HepG2 (cell line): ENCODE data around the gene PYCR2.

Experiments
- HIVEP1 ChIP-seq: sonication (generic); formaldehyde crosslinking; IDR thresholded peaks from 2 replicates; pipeline ENCODE4 v1.4.0; 2020; ENCODE audit warnings: mild to moderate bottlenecking, missing genetic modification reagents
- HNRNPH1 ChIP-seq: fragments of 200-400 bp; formaldehyde crosslinking; optimal IDR thresholded peaks from 2 replicates; pipeline ENCODE3; 2017; ENCODE audit warnings: mild to moderate bottlenecking, low read depth, low read length
- NFE2L1 ChIP-seq: sonication (generic); formaldehyde crosslinking; IDR thresholded peaks from 2 replicates; pipeline ENCODE4 v1.4.0; 2020; ENCODE audit warnings: missing genetic modification reagents, mild to moderate bottlenecking, borderline replicate concordance
- NONO ChIP-seq, 2 experiments: fragments of 450-650 bp in 1 of 2; sonication (generic) in 1 of 2; formaldehyde crosslinking in 1 of 2; IDR thresholded peaks in 1 of 2; conservative IDR thresholded peaks in 1 of 2; 2 replicates each; pipeline versions ENCODE4 v1.6.1 to v1.8.0; 2017 to 2022; ENCODE audit warnings: mild to moderate bottlenecking in 1 of 2, missing genetic modification reagents in 1 of 2, moderate library complexity in 1 of 2
- SNAPC5 ChIP-seq: sonication (generic); formaldehyde crosslinking; IDR thresholded peaks from 2 replicates; pipeline ENCODE4 v1.8.1; 2023; ENCODE audit warnings: mild to moderate bottlenecking, missing genetic modification reagents, borderline replicate concordance
- UBTF ChIP-seq: sonication (generic); formaldehyde crosslinking; IDR thresholded peaks from 2 replicates; pipeline ENCODE4 v1.4.0; 2020; ENCODE audit warnings: mild to moderate bottlenecking, missing genetic modification reagents
- YY1 ChIP-seq: IDR thresholded peaks from 2 replicates; pipeline ENCODE4 v1.6.1; 2011; ENCODE audit warnings: low read length, low read depth, moderate library complexity, mild to moderate bottlenecking; ENCODE audit not compliant: insufficient read depth, insufficient replicate concordance
- ZNF547 ChIP-seq: sonication (generic); formaldehyde crosslinking; IDR thresholded peaks from 2 replicates; pipeline ENCODE4 v1.5.1; 2020; ENCODE audit warnings: mild to moderate bottlenecking, missing genetic modification reagents
- ZNF629 ChIP-seq: sonication (generic); formaldehyde crosslinking; conservative IDR thresholded peaks from 2 replicates; pipeline ENCODE4 v1.5.0; 2020; ENCODE audit warnings: missing genetic modification reagents
- TF ChIP-seq, protein P1 (sequence below): sonication (generic); formaldehyde crosslinking; IDR thresholded peaks from 2 replicates; pipeline ENCODE4 v1.5.0; 2020; ENCODE audit warnings: mild to moderate bottlenecking, missing genetic modification reagents, moderate library complexity

DNA sequence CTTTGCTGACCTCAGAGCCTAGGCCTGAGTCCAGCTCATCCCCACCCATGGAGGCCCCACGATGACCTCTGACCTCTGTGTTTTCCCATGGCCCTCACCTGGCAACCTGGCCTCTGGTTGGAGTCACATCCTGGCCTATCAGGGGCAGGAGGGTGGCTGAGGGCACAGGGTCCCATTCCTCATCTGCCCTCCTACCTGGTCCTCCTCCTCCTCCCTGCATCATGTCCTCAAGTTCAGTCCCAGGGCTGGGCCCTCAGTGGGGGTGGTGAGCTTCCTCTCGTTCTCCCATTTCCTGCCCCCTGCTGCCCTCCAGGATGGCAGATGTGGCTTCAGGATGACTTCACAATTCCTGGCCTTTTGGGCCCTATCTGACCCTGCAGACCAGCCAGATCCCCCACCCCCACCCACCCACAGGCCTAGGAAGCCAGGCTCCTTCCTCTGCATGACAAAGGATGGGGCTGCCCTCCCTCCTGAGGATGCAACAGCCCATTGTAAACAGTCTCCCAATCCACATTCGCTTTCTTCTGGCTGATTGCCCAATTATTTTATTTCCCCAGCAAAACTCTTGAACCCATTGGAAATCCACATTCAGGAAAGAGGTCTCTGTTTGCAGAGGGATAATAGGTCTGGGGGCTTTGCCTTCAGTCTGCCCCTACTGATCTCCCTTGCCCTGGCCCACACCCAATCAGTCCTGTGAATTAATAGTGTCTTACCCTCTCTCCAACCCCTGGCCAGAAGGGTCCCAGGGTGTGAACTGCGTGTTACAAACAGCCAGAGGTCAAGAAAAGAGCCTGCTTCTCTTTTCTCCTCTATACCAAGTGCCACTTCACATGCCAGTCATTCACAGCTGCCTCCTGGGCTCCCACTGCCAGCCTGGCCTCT lies 24.8 kb downstream of the PYCR2 start:
- no peak for TF ChIP-seq YY1
- TF ChIP-seq HNRNPH1 = no peak
- TF ChIP-seq SNAPC5 = no peak
- TF ChIP-seq ZNF629 (CRISPR knock-in tag) = no peak
- TF ChIP-seq ZNF547 (CRISPR knock-in tag) = no peak
- no peak for TF ChIP-seq HIVEP1 (CRISPR knock-in tag)
- no peak for TF ChIP-seq NONO (IDR thresholded peaks at IDR 0.05)
- TF ChIP-seq NONO (CRISPR knock-in tag; conservative IDR thresholded peaks at IDR 0.05) = no peak
- TF ChIP-seq UBTF (CRISPR knock-in tag) = no peak
- TF ChIP-seq, protein P1, sequence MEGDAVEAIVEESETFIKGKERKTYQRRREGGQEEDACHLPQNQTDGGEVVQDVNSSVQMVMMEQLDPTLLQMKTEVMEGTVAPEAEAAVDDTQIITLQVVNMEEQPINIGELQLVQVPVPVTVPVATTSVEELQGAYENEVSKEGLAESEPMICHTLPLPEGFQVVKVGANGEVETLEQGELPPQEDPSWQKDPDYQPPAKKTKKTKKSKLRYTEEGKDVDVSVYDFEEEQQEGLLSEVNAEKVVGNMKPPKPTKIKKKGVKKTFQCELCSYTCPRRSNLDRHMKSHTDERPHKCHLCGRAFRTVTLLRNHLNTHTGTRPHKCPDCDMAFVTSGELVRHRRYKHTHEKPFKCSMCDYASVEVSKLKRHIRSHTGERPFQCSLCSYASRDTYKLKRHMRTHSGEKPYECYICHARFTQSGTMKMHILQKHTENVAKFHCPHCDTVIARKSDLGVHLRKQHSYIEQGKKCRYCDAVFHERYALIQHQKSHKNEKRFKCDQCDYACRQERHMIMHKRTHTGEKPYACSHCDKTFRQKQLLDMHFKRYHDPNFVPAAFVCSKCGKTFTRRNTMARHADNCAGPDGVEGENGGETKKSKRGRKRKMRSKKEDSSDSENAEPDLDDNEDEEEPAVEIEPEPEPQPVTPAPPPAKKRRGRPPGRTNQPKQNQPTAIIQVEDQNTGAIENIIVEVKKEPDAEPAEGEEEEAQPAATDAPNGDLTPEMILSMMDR (CRISPR knock-in tag) = no peak
- no peak for TF ChIP-seq NFE2L1 (CRISPR knock-in tag)
